A673 (cell line): ENCODE results near the gene CACNA2D2. TPM values are rescaled to one million over a fixed set of nuclear protein-coding genes. Genes with fewer than 3 reads are reported as not detected.

Source experiments
- BruUV-seq: library from RNA; stranded (reverse); fragments of 400-500 nt; replicated peaks from 2 replicates; lab custom pipeline; 2021; lab: Mats Ljungman, UMichigan
- CTCF ChIA-PET: fragments of 300-600 bp; sonication (Branson Sonifier 250); formaldehyde crosslinking; loops from one replicate; lab custom pipeline; 2022; ENCODE audit warnings: antibody characterized with exemption; lab: Charles Lee
- POLR2A ChIA-PET: fragments of 300-600 bp; sonication (Branson Sonifier 250); formaldehyde crosslinking; loops from one replicate; lab custom pipeline; 2022; ENCODE audit warnings: antibody characterized with exemption; ENCODE audit not compliant: low non-redundant PET; lab: Charles Lee
- DNase-seq: peaks from one replicate; pipeline ENCODE4 v3.0.0-alpha.2; 2015; ENCODE audit warnings: low spot score
- H3K27ac ChIP-seq: fragments of 200-600 bp; sonication (generic); 2 replicates; pipeline ENCODE4 v1.5.1; 2016; ENCODE audit warnings: mixed run types, low read depth, mild to moderate bottlenecking, mixed read lengths, antibody characterized with exemption, low read length; ENCODE audit not compliant: poor library complexity, severe bottlenecking
- H3K27me3 ChIP-seq: fragments of 200-600 bp; sonication (generic); replicated peaks from 2 replicates; pipeline ENCODE4 v1.6.1; 2017; ENCODE audit warnings: mixed run types, low read depth, mild to moderate bottlenecking, mixed read lengths, antibody characterized with exemption, low read length; ENCODE audit not compliant: insufficient read depth, poor library complexity
- H3K36me3 ChIP-seq: fragments of 200-600 bp; sonication (generic); 2 replicates; pipeline ENCODE4 v1.6.1; 2016; ENCODE audit warnings: mixed run types, mild to moderate bottlenecking, mixed read lengths, antibody characterized with exemption, low read length; ENCODE audit not compliant: insufficient read depth, poor library complexity, severe bottlenecking
- H3K4me1 ChIP-seq: fragments of 200-600 bp; sonication (generic); 2 replicates; pipeline ENCODE4 v1.6.1; 2017; ENCODE audit warnings: mixed run types, mild to moderate bottlenecking, mixed read lengths, antibody characterized with exemption, low read length; ENCODE audit not compliant: insufficient read depth, poor library complexity, severe bottlenecking
- H3K4me3 ChIP-seq: fragments of 200-600 bp; sonication (generic); 2 replicates; pipeline ENCODE4 v1.5.1; 2016; ENCODE audit warnings: low read depth, mixed run types, mild to moderate bottlenecking, mixed read lengths, low read length; ENCODE audit not compliant: poor library complexity, severe bottlenecking
- H3K9me3 ChIP-seq: fragments of 200-600 bp; sonication (generic); 2 replicates; pipeline ENCODE4 v1.6.1; 2016; ENCODE audit warnings: mixed run types, low read depth, mild to moderate bottlenecking, mixed read lengths, antibody characterized with exemption, low read length; ENCODE audit not compliant: poor library complexity, severe bottlenecking
- EZH2 ChIP-seq: fragments of 200-600 bp; sonication (generic); IDR thresholded peaks from 2 replicates; pipeline ENCODE4 v1.6.1; 2017; ENCODE audit warnings: borderline replicate concordance, low read depth, mild to moderate bottlenecking, mixed read lengths, antibody characterized with exemption, low read length; ENCODE audit not compliant: poor library complexity, severe bottlenecking
- intact Hi-C: fragments of 100-400 bp; cut with micrococcal nuclease; formaldehyde crosslinking; loops from one replicate; pipeline ENCODE4 v1.10.0; 2022; ENCODE audit not compliant: unreplicated experiment
- total RNA-seq: library from RNA; stranded (reverse); gene quantifications from 2 replicates; pipeline ENCODE4 v1.2.3, GENCODE V29; 2021
- TF ChIP-seq, protein P1 (sequence below): fragments of 300-800, 200-600 bp; sonication (generic); conservative IDR thresholded peaks from 2 replicates; pipeline ENCODE4 v1.5.1; 2017; ENCODE audit warnings: low read depth, mild to moderate bottlenecking, antibody characterized with exemption, low read length, moderate library complexity, mixed read lengths

CACNA2D2 gene
- total RNA-seq, 1 experiment from 2014 or later, result 0.17 TPM

DNA sequence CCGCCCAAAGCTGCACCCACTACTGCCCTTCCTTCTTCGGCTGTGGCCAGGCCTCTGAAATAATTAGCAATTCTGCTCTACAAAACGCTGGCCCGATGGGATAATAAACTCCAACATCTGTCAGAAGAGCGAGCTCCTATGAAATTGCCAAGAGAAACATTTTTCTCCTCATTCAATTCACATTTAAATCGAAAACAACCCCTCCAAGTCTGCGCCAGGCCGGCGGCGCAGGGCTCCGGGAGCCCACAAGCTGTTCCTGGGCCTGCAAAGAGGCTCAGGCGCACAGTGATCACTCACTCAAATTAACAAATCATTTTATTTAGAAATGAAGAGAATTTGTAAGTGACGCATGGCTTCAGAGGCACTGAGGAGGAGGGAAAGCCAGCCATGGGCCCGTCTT is 88.8 kb downstream of the CACNA2D2 start:
- DNase-seq, result no peak
- H3K4me3 ChIP-seq, result no peak overlapping the region
- H3K27me3 ChIP-seq, result no peaks in the 10 kb centered on the region
- H3K36me3 ChIP-seq, result no peaks in the 10 kb centered on the region
- TF ChIP-seq EZH2, result no peak
- TF ChIP-seq, protein P1, sequence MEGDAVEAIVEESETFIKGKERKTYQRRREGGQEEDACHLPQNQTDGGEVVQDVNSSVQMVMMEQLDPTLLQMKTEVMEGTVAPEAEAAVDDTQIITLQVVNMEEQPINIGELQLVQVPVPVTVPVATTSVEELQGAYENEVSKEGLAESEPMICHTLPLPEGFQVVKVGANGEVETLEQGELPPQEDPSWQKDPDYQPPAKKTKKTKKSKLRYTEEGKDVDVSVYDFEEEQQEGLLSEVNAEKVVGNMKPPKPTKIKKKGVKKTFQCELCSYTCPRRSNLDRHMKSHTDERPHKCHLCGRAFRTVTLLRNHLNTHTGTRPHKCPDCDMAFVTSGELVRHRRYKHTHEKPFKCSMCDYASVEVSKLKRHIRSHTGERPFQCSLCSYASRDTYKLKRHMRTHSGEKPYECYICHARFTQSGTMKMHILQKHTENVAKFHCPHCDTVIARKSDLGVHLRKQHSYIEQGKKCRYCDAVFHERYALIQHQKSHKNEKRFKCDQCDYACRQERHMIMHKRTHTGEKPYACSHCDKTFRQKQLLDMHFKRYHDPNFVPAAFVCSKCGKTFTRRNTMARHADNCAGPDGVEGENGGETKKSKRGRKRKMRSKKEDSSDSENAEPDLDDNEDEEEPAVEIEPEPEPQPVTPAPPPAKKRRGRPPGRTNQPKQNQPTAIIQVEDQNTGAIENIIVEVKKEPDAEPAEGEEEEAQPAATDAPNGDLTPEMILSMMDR, result no peak
- no peaks in the 10 kb centered on the region for H3K9me3 ChIP-seq
- no TSS peak for BruUV-seq
- ChIA-PET CTCF (no interaction called here), POLR2A (interaction anchor here (0.6 kb wide), 1 partner anchor 23 kb away, joined by 3 read pairs; no protein-coding TSS in a partner anchor)
- H3K4me1 ChIP-seq, result no peaks in the 10 kb centered on the region
- no peak overlapping the region for H3K27ac ChIP-seq
- intact Hi-C loops, result no loop called here

DNA sequence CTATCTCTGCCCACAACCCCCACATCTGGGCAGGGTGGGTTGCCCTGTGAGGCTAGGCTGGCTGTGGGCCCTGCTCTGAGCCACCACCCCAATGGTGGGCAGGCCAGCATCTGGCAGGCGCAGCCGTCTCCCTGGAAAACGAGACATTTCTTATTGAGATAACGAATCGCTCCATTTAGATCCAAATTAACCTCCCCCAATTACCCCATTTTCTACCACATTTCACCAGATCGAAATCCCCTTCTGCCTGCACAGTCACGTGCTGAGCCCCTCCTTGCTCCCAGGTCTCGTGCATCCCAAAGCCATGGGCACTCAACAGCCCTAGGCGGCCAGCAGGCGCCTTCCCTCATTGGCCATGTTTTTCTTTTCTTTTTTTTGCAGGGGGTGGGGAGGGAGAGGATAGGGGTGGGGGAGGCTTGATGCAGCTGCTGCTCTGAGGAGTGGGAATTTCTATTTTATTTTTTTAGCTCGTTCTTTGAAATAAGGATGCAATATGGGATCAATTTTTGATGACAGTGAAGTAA is 91.1 kb downstream of the CACNA2D2 start:
- no TSS peak for BruUV-seq
- H3K36me3 ChIP-seq, result no peaks in the 10 kb centered on the region
- no peaks in the 10 kb centered on the region for H3K27me3 ChIP-seq
- intact Hi-C loops, result no loop called here
- no peak for TF ChIP-seq EZH2
- TF ChIP-seq, protein P1, result no peak
- no peaks in the 10 kb centered on the region for H3K4me1 ChIP-seq
- H3K4me3 ChIP-seq, result no peak overlapping the region
- no peak for DNase-seq
- CTCF ChIA-PET, result no interaction called here
- POLR2A ChIA-PET, result no interaction called here
- H3K27ac ChIP-seq, result no peak overlapping the region
- H3K9me3 ChIP-seq, result no peaks in the 10 kb centered on the region

DNA sequence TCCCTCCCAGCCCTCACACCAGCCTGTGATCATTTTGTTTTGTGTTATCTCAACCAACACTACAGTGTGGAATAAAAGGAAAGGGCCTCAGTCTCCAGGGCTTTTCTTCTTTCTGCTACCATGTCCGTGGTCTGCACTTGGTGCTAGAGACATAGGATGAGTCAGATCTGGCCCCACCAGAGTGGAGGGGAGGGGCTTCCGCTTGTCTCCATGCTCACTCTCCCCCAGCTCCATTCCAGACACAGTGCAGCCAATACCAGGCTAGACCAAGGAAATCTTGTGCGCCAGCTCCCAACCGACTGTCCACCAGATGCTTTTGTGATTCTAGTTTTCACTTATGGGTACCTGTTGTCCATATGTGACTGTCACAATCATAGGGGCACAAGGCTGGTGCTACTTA is 92.2 kb downstream of the CACNA2D2 start:
- Histone ChIP-seq H3K4me3 (no peak overlapping the region), H3K27ac (no peak overlapping the region), H3K27me3 (no peaks in the 10 kb centered on the region), H3K4me1 (no peaks in the 10 kb centered on the region), H3K9me3 (no peaks in the 10 kb centered on the region), H3K36me3 (no peaks in the 10 kb centered on the region)
- TF ChIP-seq EZH2, result no peak
- TF ChIP-seq, protein P1, result no peak
- BruUV-seq, result no TSS peak
- DNase-seq, result no peak
- intact Hi-C loops, result no loop called here
- ChIA-PET CTCF (no interaction called here), POLR2A (no interaction called here)
